Lower leg skin (tissue), 3 donors: Measurements from ENCODE around the gene ISM1.

Experiments
- CTCF ChIP-seq, 3 donors: fragments of 450-650 bp; IDR thresholded peaks; one replicate each; pipeline ENCODE4 v1.5.1; 2016; ENCODE audit warnings: antibody characterized with exemption in 3 of 3, mild to moderate bottlenecking in 3 of 3, moderate library complexity in 2 of 3
- POLR2A ChIP-seq, 2 donors: fragments of 450-650 bp; IDR thresholded peaks; one replicate each; pipeline ENCODE4 v1.6.1; 2016 to 2017; ENCODE audit warnings: antibody characterized with exemption in 2 of 2, mild to moderate bottlenecking in 1 of 2, moderate library complexity in 1 of 2

GRCh38 chr20:13297147-13297899 lies 76.2 kb downstream of the ISM1 start:
- TF ChIP-seq CTCF (IDR thresholded peaks at IDR 0.05) (no peak), POLR2A (IDR thresholded peaks at IDR 0.05) (no peak)
